ENCODE results near the gene CD93.

- TF ChIP-seq RAD21 (IDR thresholded peaks at IDR 0.05), result no peak
- TF ChIP-seq, protein P1, sequence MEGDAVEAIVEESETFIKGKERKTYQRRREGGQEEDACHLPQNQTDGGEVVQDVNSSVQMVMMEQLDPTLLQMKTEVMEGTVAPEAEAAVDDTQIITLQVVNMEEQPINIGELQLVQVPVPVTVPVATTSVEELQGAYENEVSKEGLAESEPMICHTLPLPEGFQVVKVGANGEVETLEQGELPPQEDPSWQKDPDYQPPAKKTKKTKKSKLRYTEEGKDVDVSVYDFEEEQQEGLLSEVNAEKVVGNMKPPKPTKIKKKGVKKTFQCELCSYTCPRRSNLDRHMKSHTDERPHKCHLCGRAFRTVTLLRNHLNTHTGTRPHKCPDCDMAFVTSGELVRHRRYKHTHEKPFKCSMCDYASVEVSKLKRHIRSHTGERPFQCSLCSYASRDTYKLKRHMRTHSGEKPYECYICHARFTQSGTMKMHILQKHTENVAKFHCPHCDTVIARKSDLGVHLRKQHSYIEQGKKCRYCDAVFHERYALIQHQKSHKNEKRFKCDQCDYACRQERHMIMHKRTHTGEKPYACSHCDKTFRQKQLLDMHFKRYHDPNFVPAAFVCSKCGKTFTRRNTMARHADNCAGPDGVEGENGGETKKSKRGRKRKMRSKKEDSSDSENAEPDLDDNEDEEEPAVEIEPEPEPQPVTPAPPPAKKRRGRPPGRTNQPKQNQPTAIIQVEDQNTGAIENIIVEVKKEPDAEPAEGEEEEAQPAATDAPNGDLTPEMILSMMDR (IDR thresholded peaks at IDR 0.05; ENCODE audit: low read depth, low read length, missing input control), result no peak
- TF ChIP-seq, protein P2, sequence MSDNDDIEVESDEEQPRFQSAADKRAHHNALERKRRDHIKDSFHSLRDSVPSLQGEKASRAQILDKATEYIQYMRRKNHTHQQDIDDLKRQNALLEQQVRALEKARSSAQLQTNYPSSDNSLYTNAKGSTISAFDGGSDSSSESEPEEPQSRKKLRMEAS (IDR thresholded peaks at IDR 0.05), result no peak
- TF ChIP-seq JUND (IDR thresholded peaks at IDR 0.05), result no peak
- TF ChIP-seq SP1 (IDR thresholded peaks at IDR 0.05), result no peak
- no peak for TF ChIP-seq REST (IDR thresholded peaks at IDR 0.05)
- no peak for TF ChIP-seq FOXA1 (IDR thresholded peaks at IDR 0.05)
Measured at GRCh38 chr20:23049201-23050075, 36.7 kb downstream of the CD93 start, which contains the start of gene THBD.
